ENCODE results near the gene HLA-DMA. TPM values are rescaled to one million over a fixed set of nuclear protein-coding genes. Genes with fewer than 3 reads are reported as not detected.

The HLA-DMA gene
- total and polyA plus RNA-seq, 2 of the 13 experiments (the other 11 are each of a cell fraction or from before 2014, with no cell fraction given) = 0.70 to 0.71 TPM

- no peak for TF ChIP-seq FOXO4 (CRISPR knock-in tag; conservative IDR thresholded peaks at IDR 0.05)
- 0 out of 2 replicates have a peak, but pooled peaks have one; percentile 71 for TF ChIP-seq PAX8 (CRISPR knock-in tag; IDR thresholded peaks at IDR 0.05; ENCODE audit: borderline replicate concordance)
- no peak for TF ChIP-seq RBM22 (optimal IDR thresholded peaks at IDR 0.05; ENCODE audit: low read length)
- TF ChIP-seq ZNF329 (CRISPR knock-in tag; IDR thresholded peaks at IDR 0.05; ENCODE audit: low read depth) = 0 out of 2 replicates have a peak, but pooled peaks have one; percentile 49
- TF ChIP-seq ZNF274 (CRISPR knock-in tag; IDR thresholded peaks at IDR 0.05) = peak; percentile 21; the same call in 1 of the 2 replicates
- TF ChIP-seq HMGXB3 (CRISPR knock-in tag; IDR thresholded peaks at IDR 0.05; ENCODE audit: borderline replicate concordance) = peak; percentile 63
- TF ChIP-seq HDAC2 (CRISPR knock-in tag; IDR thresholded peaks at IDR 0.05) = peak; percentile 34; the same call in 1 of the 2 replicates
- peak; percentile 80; the same call in 1 of the 2 replicates for TF ChIP-seq ZNF567 (CRISPR knock-in tag; IDR thresholded peaks at IDR 0.05; ENCODE audit: borderline replicate concordance)
- no peak for TF ChIP-seq CEBPG (CRISPR knock-in tag; IDR thresholded peaks at IDR 0.05)
- TF ChIP-seq ZNF234 (CRISPR knock-in tag; conservative IDR thresholded peaks at IDR 0.05) = no peak
- TF ChIP-seq ZNF691 (CRISPR knock-in tag; IDR thresholded peaks at IDR 0.05; ENCODE audit: borderline replicate concordance, low read depth) = peak; percentile 83; the same call in 1 of the 2 replicates
- peak; percentile 73; the same call in 1 of the 2 replicates for TF ChIP-seq BRCA1 (CRISPR knock-in tag; IDR thresholded peaks at IDR 0.05)
- TF ChIP-seq NFIB (CRISPR knock-in tag; IDR thresholded peaks at IDR 0.05; ENCODE audit: borderline replicate concordance) = no peak
- peak; percentile 15; the same call in 1 of the 2 replicates for TF ChIP-seq NFE2L2 (IDR thresholded peaks at IDR 0.05; ENCODE audit: low read length)
- TF ChIP-seq HNF4G (IDR thresholded peaks at IDR 0.05; ENCODE audit: borderline replicate concordance, low read depth, low read length) = 0 out of 2 replicates have a peak, but pooled peaks have one; percentile 23
- TF ChIP-seq HNF4G (CRISPR knock-in tag; IDR thresholded peaks at IDR 0.05; ENCODE audit: borderline replicate concordance, low read depth) = 0 out of 2 replicates have a peak, but pooled peaks have one; percentile 28
- peak; percentile 91 for TF ChIP-seq DMAP1 (CRISPR knock-in tag; IDR thresholded peaks at IDR 0.05)
- TF ChIP-seq MTF1 (CRISPR knock-in tag; IDR thresholded peaks at IDR 0.05) = 0 out of 2 replicates have a peak, but pooled peaks have one; percentile 63
- peak; percentile 100 for TF ChIP-seq SRSF1 (optimal IDR thresholded peaks at IDR 0.05; ENCODE audit: low read depth, low read length)
- TF ChIP-seq BRD4 (CRISPR knock-in tag; IDR thresholded peaks at IDR 0.05) = peak; percentile 89; the same call in 1 of the 2 replicates
- no peak for TF ChIP-seq GRHL1 (CRISPR knock-in tag; conservative IDR thresholded peaks at IDR 0.05)
Observed at GRCh38 chr6:32968867-32969684, 16.2 kb upstream of the HLA-DMA start (continued).
